NCI-H1694 treated with DMSO at 0.1 percent for 48 hours (cell line): ENCODE results near the gene XPC.
"Not testable (repeated sequence)": the region's sequence is repeated elsewhere in the genome, so short reads cannot be mapped to it uniquely, and the experiment has no call there.

Experiments
- DNase-seq: peaks from one replicate; lab custom pipeline; 2025; lab: John Stamatoyannopoulos, UW

XPC gene

GRCh38 chr3:14133188-14133800, 45.1 kb downstream of the XPC start:
- DNase-seq: no peak

DNA sequence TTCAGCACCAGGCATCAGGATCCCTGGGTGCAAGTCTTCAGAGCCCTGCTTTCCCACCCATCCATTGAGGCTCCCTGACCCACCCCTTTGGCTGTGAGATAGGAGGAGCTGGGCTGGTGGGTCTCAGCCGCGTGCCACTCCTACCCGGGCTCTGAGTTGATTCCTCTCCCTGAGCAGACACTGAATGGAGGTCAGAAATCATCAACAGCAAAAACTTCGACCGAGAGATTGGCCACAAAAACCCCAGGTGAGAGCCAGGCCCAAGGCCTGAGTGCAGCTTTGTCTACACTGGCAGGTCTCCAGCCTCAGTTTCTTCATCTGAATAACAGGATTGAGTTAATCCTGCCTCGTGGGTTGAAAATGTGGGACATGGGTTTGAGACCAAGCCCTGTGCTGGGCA, 45.7 kb downstream of the XPC start:
- DNase-seq: no peak

GRCh38 chr3:14132120-14132519, 46.3 kb downstream of the XPC start:
- DNase-seq: no peak

- no peak for DNase-seq
Observed at GRCh38 chr3:14131134-14131533, 47.3 kb downstream of the XPC start.

DNA sequence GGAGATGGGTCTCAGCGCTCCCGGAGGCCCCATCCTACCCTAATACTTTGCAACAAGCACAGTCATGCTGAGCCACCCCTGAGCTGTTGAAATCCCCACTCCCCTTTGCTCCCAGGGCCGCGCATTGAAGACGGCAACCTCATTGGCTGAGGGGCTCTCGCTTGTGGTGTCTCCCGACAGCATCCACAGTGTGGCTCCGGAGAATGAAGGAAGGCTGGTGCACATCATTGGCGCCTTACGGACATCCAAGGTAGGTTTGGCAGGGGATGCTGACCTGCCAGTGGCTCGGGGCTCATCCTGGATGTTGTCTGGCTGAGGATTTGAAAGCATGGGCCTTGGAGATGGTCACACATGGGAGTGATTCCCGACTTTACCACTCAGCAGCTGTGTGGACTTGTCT, 47.7 kb downstream of the XPC start:
- no peak for DNase-seq

DNA sequence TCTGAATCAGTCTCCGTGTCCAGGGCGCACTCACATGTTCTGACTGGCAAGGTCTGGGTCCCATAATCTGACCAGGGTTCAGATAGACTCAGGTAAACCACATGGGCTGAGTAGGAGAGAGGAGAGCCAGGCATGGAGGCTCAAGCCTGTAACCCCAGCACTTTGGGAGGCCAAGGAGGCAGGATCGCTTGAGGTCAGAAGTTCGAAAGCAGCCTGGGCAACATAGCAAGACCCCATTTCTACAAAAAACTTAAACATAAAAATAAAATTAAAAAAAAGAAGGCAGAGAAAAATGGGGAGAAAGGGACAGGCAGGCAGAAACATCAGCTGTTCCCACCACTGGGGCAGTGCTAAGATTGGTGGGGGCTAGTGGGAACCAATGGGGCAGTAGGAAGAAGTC, 48.2 kb downstream of the XPC start:
- DNase-seq: no peak

- no peak for DNase-seq
Observed at GRCh38 chr3:14129296-14129695, 49.1 kb downstream of the XPC start.

GRCh38 chr3:14128724-14129123, 49.7 kb downstream of the XPC start:
- DNase-seq: no peak

- DNase-seq: no peak
Observed at GRCh38 chr3:14127516-14128161, 50.8 kb downstream of the XPC start.

DNA sequence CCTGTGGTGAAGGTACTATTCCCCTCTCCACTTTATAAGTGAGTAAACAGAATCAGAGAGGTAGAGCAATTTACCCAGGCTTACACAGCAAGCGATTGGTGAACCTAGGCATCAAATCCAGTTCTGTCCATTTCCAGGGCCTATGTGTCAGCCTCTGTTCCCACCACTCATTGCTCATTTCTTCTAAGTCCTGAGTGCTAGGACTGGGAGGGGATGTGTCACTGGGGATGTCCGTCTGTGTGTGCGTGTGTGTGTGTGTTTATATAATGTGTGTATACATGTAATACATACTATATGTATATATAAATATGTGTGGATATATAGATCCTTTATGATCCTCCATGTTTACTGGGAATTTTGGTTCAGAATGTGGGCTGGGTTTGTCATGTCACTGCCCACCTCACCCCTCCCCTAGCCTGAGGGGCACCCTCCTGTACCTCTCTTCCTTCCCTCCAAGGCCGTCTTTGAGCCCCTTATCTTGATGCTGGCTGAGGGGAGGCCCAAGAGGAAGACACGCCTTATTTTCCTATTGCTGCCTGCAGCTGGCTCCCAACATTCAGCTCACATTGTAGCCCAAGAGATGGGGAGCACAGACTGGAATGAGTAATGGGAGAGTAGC, 51.4 kb downstream of the XPC start:
- no peak for DNase-seq

GRCh38 chr3:14126017-14126886, 52.1 kb downstream of the XPC start:
- no peak for DNase-seq

DNA sequence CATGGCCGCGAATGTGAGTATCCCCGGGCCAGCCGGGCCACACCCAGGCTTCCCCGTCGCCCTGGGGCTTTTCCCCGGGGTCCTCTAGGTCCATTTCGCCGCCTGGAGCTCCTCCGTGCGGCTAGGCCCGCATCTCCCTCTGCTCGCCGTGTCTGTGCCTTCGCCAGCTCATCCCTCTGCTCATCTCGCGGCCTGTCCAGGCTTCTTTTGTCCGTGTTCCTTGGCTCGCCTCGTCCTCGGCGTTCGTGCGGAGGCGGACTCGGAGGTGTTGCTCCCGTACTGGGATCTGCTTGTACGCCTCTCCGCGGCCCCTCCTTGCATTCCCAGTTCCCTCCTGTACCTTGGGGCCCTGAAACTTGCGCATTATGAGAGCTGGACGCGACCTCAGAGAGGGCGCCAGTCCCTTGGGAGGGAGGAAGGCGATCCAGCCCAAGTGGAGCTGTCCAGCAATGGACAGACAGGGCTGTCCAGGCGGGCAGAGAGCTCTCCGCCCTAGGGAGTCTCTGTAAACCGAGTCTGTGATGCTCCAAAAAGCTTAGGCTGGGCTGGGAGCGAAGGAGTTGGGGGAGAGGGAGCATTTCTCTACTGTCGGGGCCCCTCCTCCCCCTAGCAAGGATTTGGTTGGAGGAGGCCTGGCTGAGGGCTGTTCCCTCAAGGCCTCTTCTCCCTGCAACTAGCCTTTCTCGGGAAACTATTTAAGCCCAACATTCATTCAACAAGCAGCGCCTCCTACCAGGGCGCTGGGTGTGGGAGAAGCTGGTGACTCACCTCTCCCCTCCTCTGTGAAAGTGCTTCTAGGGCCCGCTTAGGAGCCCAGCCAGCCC, 53.0 kb downstream of the XPC start:
- DNase-seq: no peak

DNA sequence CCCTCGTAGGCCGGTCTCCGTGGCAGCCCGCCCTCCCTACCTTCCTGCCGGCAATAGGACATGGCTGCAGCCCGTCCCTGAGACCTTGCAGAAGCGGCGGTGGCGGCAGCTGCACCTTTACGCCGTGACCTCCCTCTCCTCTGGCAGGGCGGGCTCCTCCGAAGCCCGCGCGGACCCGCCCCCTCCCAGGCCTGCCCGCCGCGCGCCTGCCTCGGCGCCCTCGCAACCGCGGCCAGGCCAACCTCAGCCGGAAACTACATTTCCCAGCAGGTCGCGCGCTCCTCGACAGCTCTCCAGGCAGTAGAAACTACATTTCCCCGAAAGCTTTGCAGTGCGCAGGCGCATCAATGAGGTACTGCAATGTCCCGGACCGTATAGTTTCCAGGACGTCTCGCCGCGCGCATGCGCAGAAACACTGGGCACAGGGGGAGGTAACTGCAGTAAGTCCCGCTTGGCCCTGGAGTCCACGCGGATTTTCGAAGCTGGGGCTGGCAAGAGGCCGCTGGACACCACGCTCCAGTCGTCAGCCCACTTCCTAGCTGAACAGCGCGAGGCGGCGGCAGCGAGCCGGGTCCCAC, 53.7 kb downstream of the XPC start, which contains the start of the genes CHCHD4 and TMEM43:
Gene CHCHD4 (minus strand): TSS at position 256 of the 578 bp plus-strand sequence. CDS start 194 bp downstream, at position 62.
Gene TMEM43 (plus strand): TSS at position 438 of the 578 bp plus-strand sequence. CDS start 142 bp downstream, outside the sequence.
- peak; percentile 88 for DNase-seq

- no peak for DNase-seq
Observed at GRCh38 chr3:14124223-14124614, 54.2 kb downstream of the XPC start.

DNA sequence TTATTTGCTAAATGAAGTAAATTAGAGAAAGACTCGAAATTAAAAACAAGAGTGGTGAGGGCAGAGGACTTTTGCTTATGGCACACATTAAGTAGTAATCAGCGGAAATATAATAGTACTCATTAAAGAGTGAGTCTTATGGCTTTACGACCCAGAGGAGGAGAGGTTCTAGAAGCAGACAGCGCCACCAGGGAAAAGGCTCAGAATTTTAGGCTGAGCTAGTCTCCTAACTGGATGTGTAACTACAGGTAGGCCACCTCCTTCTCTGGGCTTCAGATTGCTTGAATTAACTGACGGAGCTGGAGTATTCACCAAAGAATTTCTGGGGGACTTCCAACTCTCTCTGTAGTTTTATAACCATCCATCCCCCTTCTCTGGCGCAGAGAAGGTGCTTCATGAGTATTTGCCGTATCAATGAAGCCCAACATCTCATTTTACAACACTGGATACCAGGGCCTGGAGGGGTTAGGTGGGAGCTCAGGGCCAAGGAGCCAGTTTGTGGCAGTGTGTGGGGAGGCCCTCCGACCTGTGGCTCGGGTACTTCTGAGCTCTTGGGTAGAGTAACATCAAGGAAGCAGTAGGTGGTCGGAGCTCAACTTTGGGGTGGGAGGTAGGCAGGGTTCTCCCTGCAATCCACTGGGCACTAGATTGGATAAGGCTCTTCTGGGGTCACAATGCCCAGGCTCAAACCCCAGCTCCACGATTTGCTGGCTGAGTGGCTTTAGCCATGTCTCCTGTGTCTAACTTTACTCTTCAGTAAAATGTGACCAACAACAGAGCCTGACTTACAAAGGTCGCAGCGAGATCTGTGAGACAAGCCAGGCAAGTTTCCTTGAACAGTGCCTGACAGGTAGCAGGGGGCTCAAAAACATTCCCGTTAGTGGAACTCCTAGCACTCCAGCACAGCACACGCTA, 54.8 kb downstream of the XPC start:
- DNase-seq: no peak

DNA sequence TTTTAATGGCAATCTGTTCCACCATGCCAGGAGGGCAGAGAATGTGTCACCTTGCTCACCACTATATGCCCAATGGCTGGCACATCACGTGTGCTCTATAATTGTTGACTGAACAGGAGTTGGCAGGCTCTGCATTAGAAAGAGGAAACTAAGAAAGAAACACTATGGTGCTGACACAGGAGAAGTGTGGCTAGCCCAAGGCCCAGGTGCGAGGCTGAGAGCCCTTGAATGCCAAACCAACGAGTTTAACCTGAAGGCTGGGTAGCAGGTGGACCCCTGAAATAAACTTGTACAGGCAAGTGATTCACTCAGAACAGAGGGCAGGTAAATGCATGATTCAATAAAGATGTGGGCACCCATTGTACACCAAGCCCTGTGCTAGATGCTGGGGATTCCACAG, 56.1 kb downstream of the XPC start:
- no peak for DNase-seq

DNA sequence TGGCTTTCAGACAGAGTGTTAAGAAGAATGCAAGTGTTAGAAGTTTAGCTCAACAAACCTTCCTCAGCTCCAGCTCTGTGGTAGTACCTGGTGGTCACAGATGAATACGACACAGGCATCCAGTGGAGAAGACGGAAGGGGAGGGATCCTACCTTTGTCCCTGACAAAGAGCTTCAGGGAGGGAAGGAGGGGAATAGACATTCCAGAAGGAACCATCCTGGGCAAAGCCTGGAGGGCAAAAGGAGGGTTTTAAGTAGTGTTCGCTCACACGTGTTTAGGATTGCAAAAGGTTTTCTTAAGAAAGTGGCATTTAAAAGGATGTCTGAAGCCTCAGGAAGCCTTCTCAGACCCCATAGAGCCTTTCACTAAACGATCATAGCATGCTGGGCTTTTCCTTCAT, 56.5 kb downstream of the XPC start:
- DNase-seq: no peak

- not testable (repeated sequence) for DNase-seq
Observed at GRCh38 chr3:14120921-14121448, 57.4 kb downstream of the XPC start.

DNA sequence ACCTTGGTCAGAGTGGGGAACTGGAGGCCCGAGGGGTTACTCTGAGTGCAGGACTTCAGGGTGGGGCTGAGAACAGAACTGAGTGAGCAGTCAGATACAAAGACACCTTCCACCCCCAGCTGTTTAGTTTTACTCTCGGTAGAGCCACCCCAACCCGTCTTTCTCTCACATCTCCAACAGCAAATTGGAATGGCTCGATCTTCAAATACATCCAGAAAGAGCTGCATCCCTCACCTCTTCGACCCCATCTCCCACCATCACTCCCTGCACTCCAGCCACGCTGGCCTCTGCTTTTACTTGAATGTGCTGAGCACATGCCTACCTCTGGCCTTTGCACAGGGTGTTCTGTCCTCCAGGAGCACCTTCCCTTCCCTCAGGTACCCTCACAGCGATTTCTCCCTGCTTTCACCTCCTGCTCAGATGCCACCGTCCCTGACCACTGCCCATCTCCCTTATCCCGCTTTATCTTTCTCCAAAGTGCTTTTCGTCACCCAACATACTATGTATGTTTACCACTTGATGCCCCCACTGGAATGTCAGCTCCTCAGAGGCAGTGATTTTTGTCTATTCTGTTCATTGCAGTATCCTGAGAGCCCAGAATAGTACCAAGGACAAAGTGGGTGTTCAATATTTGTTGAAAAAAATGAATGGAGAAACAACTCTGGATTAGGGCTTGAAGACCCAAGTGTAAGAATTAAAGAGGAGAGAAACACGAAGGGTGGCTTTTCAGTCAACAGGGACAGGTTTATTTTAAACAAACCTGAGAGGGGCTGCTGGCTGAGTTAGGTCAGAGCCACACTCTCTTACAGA, 58.1 kb downstream of the XPC start:
- DNase-seq: no peak
